Measurements from ENCODE around the gene DKC1. TPM values are rescaled to one million over a fixed set of nuclear protein-coding genes. Genes with fewer than 3 reads are reported as not detected.

The DKC1 gene
- total and polyA plus RNA-seq, 8 donors = 22.3 to 70.6 (median 62.6) TPM

Other genes starting within 250 kb of the DKC1 start
- 10 to 100 TPM; 35.3 to 43.6 TPM for gene FAM3A, start 246.6 kb upstream of the DKC1 start, total RNA-seq
- gene FAM3A, start 246.6 kb upstream of the DKC1 start, polyA plus RNA-seq (ENCODE audit: insufficient read length in 6 of 6) = 10 to 100 TPM; 27.1 to 45.3 (median 34.1) TPM
- 100 to 1,000 TPM in 1 of 2 donors, 10 to 100 TPM in 1; 66.8 to 109 TPM for gene G6PD, start 216.0 kb upstream of the DKC1 start, total RNA-seq
- 10 to 100 TPM; 34.8 to 46.4 (median 38.3) TPM for gene G6PD, start 216.0 kb upstream of the DKC1 start, polyA plus RNA-seq (ENCODE audit: insufficient read length in 6 of 6)
- 10 to 100 TPM; 28.1 to 52.5 TPM for gene IKBKG, start 215.2 kb upstream of the DKC1 start, total RNA-seq
- 10 to 100 TPM; 14.2 to 23.0 (median 15.1) TPM for gene IKBKG, start 215.2 kb upstream of the DKC1 start, polyA plus RNA-seq (ENCODE audit: insufficient read length in 6 of 6)
- gene CTAG1A, start 177.7 kb upstream of the DKC1 start, total RNA-seq = not detected
- not detected for gene CTAG1A, start 177.7 kb upstream of the DKC1 start, polyA plus RNA-seq (ENCODE audit: insufficient read length in 6 of 6)
- gene CTAG1B, start 143.6 kb upstream of the DKC1 start, total RNA-seq = not detected
- not detected for gene CTAG1B, start 143.6 kb upstream of the DKC1 start, polyA plus RNA-seq (ENCODE audit: insufficient read length in 6 of 6)
- not detected for gene CTAG2, start 109.3 kb upstream of the DKC1 start, total RNA-seq
- not detected for gene CTAG2, start 109.3 kb upstream of the DKC1 start, polyA plus RNA-seq (ENCODE audit: insufficient read length in 6 of 6)
- 10 to 100 TPM in 1 of 2 donors, 1 to 10 TPM in 1; 6.6 to 15.0 TPM for gene GAB3, start 11.8 kb upstream of the DKC1 start, total RNA-seq
- gene GAB3, start 11.8 kb upstream of the DKC1 start, polyA plus RNA-seq (ENCODE audit: insufficient read length in 6 of 6) = 1 to 10 TPM; 6.7 to 9.6 (median 7.8) TPM
- 100 to 1,000 TPM in 1 of 2 donors, 10 to 100 TPM in 1; 44.9 to 125 TPM for gene MPP1, start 42.6 kb downstream of the DKC1 start, total RNA-seq
- gene MPP1, start 42.6 kb downstream of the DKC1 start, polyA plus RNA-seq (ENCODE audit: insufficient read length in 6 of 6) = 10 to 100 TPM; 41.7 to 52.3 (median 44.6) TPM
- gene SMIM9, start 71.8 kb downstream of the DKC1 start, total RNA-seq = not detected
- not detected for gene SMIM9, start 71.8 kb downstream of the DKC1 start, polyA plus RNA-seq (ENCODE audit: insufficient read length in 6 of 6)
- gene F8A1, start 123.5 kb downstream of the DKC1 start, total RNA-seq = 10 to 100 TPM; 25.7 to 33.1 TPM
- 10 to 100 TPM in 5 of 6 donors, 1 to 10 TPM in 1; 7.6 to 23.8 (median 12.7) TPM for gene F8A1, start 123.5 kb downstream of the DKC1 start, polyA plus RNA-seq (ENCODE audit: insufficient read length in 6 of 6)